ENCODE measurements around the gene MON2. TPM values are rescaled to one million over a fixed set of nuclear protein-coding genes. Genes with fewer than 3 reads are reported as not detected.

Gene MON2
- total and polyA plus RNA-seq, 12 donors: 13.9 to 78.2 (median 41.4) TPM

- Histone ChIP-seq H3K27me3 (no peaks in the 10 kb centered on the region), H3K4me1 (replicated peaks in 1 of 2) (peaks cover 4 to 36% of the 10 kb centered on the region in 2 donors), H3K9me3 (replicated peaks in 1 of 3) (no peaks in the 10 kb centered on the region), H3K36me3 (replicated peaks in 1 of 2) (no peaks in the 10 kb centered on the region), H3K27ac (no peak overlapping the region), H3K4me3 (no peak overlapping the region)
- no peak for DNase-seq
- WGBS, 4 donors: 48 to 56% (median 54%) methylated on average over 3 of the region's 3 CpGs
- TF ChIP-seq POLR2A (IDR thresholded peaks at IDR 0.05): no peak
- no peak for TF ChIP-seq CTCF (IDR thresholded peaks at IDR 0.05)
- intact Hi-C loops (cut with DNase I): no loop called here
Measured at GRCh38 chr12:62472472-62472871, 5.8 kb downstream of the MON2 start.

DNA sequence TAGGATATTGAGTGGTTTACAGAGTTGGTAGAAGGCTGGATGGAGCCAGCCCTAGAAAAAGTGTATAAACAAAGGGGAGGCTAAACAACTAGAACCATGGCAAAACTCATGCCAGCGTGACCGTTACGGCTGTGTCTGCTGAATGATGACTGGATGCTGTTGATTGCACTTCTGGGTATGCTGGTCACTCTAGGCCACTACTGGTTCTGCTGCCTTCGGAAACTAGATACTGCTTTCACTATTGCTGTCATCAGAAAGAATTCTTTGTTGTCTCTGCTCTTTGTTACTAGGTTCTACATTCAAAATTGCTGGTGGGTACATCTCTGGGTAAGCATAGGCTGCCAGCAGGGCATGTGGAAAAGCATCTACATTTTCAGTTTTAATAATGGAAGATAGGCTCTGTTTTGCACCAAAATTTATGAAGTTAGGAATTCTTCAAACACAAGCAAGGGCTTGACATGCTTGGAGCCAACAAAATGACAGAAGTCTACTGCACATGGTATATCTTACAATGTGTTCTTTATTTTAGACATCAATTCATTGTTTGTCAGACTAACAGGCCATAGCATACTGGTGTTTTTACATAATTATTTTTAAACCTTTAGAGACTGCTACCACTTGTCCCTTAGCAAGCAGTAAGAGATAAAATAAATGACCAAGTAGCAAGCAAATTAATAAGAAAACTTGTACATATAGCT is 15.4 kb downstream of the MON2 start:
- WGBS, 4 donors: 71 to 80% (median 78%) methylated on average over 4 of the region's 4 CpGs
- H3K27ac ChIP-seq: no peak overlapping the region
- no peak for TF ChIP-seq CTCF (IDR thresholded peaks at IDR 0.05)
- no peak for TF ChIP-seq POLR2A (IDR thresholded peaks at IDR 0.05)
- intact Hi-C loops (cut with DNase I): no loop called here
- H3K36me3 ChIP-seq (replicated peaks in 1 of 2): peaks cover 0 to 6% of the 10 kb centered on the region in 2 donors
- no peak overlapping the region for H3K4me3 ChIP-seq
- peaks cover 0 to 6% of the 10 kb centered on the region in 2 donors for H3K4me1 ChIP-seq (replicated peaks in 1 of 2)
- no peak for DNase-seq
- no peaks in the 10 kb centered on the region for H3K27me3 ChIP-seq
- no peaks in the 10 kb centered on the region for H3K9me3 ChIP-seq (replicated peaks in 1 of 3)

DNA sequence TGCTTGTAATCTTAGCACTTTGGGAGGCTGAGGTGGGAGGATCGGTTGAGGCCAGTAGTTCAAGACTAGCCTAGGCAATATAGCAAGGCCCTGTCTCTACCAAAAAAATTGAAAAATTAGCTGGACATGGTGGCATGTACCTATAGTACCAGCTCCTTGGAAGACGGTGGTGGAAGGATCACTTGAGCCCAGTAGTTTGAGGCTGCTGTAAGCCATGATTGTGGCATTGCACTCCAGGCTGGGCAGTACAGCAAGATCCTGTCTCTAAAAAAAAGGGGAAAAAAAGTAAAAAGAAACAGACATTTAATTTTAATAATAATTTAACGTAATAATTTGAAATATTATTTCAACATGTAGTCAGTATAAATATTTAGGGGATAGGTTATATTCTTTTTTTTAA is 16.1 kb downstream of the MON2 start:
- DNase-seq: no peak
- no peaks in the 10 kb centered on the region for H3K9me3 ChIP-seq (replicated peaks in 1 of 3)
- peaks cover 0 to 6% of the 10 kb centered on the region in 2 donors for H3K4me1 ChIP-seq (replicated peaks in 1 of 2)
- intact Hi-C loops (cut with DNase I): no loop called here
- TF ChIP-seq CTCF (IDR thresholded peaks at IDR 0.05): no peak
- no peak for TF ChIP-seq POLR2A (IDR thresholded peaks at IDR 0.05)
- H3K27me3 ChIP-seq: no peaks in the 10 kb centered on the region
- peaks cover 0 to 4% of the 10 kb centered on the region in 2 donors for H3K36me3 ChIP-seq (replicated peaks in 1 of 2)
- H3K4me3 ChIP-seq: no peak overlapping the region
- no peak overlapping the region for H3K27ac ChIP-seq
- WGBS, 4 donors: 94 to 100% (median 96%) methylated on average over 3 of the region's 3 CpGs

DNA sequence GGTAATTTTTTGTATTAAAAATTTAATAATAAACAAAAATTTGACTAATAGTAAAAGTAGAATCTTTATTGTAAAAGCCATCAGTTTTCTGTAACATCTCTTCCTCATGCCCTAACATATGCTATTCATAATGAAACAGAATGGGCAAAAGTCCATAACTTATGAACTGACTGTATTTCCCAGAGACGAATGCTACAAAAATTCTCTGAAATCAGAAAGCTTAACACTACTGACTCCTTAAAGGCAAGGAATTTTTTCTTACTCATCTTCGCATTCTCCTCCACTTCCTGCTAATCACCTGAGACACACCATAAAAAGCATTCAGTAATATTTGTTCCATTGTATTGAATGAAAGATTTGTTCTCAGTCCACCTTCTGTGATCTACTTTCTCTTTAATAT is 17.6 kb downstream of the MON2 start:
- Histone ChIP-seq H3K9me3 (replicated peaks in 1 of 3) (no peaks in the 10 kb centered on the region), H3K36me3 (replicated peaks in 1 of 2) (no peaks in the 10 kb centered on the region), H3K27ac (no peak overlapping the region), H3K27me3 (no peaks in the 10 kb centered on the region), H3K4me3 (no peak overlapping the region), H3K4me1 (replicated peaks in 1 of 2) (peaks cover 0 to 6% of the 10 kb centered on the region in 2 donors)
- intact Hi-C loops (cut with DNase I): no loop called here
- WGBS, 4 donors: 68 to 88% (median 85%) methylated on average over 2 of the region's 2 CpGs
- TF ChIP-seq POLR2A (IDR thresholded peaks at IDR 0.05) (no peak), CTCF (IDR thresholded peaks at IDR 0.05) (no peak)
- DNase-seq: no peak
